Measurements from ENCODE around the gene PPY.
"Not testable (repeated sequence)": the region's sequence is repeated elsewhere in the genome, so short reads cannot be mapped to it uniquely, and the experiment has no call there.

Gene PPY

GRCh38 chr17:43901861-43902589, 40.3 kb downstream of the PPY start:
- no peak for DNase-seq

- DNase-seq: no peak
These were observed 41.2 kb downstream of the PPY start for GRCh38 chr17:43900858-43901754.

DNA sequence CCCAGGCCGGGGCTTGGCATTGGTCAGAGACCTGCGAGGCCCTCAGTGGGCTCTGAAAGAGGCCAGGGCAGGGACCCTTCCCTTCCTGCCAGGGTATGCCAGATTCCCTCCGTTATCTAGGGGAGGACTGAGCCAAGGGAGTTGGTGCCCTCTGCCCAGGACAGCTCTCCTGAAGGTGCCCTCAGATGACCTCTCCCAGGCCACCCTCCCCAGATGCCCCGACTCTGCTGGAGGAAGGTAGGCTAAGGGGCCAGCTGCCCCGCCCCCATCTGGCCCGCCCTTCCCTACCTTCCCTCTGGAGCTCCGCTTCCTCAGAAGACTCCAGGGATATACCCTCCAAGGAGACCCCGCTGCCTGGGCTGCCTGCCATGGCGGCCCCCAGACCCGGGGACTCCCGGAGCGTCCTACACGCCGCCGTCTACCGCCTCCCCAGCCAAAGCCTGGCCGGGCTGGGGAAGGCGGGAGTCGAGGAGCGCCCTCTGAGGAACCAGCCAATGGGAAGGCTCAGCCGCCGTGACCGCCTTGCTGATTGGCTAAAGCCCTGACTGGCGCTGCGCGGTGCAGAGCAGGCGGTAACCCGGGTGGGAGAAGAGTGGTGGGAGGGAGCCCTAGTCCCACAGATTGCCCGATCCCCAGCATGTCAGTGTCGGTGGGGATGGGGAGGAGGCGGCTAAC, 42.0 kb downstream of the PPY start:
- peak; percentile 78 for DNase-seq

DNA sequence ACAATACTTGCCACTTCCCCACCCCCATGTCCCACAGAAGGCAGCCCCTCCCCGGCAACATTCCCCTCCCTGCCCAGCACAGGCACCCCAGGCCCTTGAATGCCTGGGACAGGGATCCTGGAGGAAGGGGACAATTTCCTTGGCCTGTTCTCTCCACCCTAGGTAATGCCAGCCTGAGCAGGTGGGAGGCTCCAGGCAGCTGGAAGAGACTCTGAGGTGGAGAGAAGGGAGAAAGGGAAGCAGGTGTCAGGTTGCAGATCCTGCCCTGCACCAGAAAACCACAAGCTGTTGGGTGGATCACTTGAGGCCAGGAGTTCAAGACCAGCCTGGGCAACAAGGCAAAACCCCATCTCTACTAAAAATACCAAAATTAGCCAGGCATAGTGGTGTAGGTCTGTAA, 43.8 kb downstream of the PPY start:
- DNase-seq: no peak

GRCh38 chr17:43897831-43898230, 44.4 kb downstream of the PPY start:
- no peak for DNase-seq

DNA sequence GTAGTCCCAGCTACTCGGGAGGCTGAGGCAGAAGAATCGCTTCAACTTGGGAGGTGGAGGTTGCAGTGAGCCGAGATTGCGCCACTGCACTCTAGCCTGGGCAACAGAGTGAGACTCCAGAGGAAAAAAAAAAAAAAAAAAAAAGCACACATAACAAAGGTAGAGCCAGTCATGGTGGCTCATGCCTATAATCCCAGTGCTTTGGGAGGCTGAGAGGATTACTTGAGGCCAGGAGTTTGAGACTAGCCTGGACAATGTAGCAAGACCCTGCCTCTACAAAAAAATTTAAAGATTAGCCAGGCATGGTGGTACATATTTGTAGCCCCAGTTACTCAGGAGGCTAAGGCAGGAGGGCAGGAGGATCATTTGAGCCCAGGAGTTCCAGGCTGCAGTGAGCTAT, 47.8 kb downstream of the PPY start:
- not testable (repeated sequence) for DNase-seq

GRCh38 chr17:43892647-43892952, 49.7 kb downstream of the PPY start:
- no peak for DNase-seq

DNA sequence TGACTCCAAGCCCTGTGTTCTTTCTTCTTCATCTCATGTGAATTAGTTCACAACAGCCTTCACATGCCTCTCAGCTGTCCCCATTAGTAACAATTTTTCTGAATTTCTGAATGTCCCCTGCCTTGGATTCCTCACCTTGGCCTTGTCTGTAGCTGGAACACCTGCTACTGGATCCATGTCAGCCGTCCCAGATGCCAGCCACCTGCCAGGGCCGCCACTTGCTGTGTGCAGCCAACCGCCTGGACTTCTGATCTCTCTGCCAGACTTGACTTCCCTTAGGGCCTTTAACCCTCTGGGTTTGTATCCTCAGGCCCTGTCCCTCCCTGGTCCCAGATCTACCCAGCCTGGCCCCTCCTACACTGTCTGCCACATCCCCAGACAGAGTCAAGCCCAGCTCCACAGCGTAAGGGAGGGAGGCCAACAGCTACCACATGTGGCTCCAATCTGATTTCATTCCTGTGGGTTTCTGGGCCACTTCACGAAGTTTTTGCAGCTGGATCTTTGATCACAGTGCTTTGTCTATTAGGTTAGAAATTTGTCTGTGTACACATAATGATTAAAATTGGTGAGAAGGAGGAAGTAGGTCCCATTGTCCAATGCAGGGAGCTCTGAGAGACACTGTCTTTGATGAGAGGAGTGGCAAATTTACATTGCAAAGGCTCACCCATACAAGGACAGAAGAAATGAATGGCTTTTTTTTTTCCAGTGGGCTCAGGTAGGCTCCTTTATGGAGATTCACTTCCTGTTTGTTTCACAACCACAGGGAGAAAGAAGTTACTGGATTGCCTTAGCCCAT, 50.2 kb downstream of the PPY start:
- no peak for DNase-seq

All from inflammatory macrophage treated with lipopolysaccharide for 4 hours (primary cell).